K562 (cell line): ENCODE results near the gene ATP13A4. TPM values are rescaled to one million over a fixed set of nuclear protein-coding genes. Genes with fewer than 3 reads are reported as not detected.

Experiments
- BRD9 ChIP-seq: fragments of 450-650 bp; IDR thresholded peaks from 2 replicates; pipeline ENCODE4 v1.6.1; 2018; ENCODE audit warnings: low read depth; ENCODE audit not compliant: partially characterized antibody
- BRF1 ChIP-seq: IDR thresholded peaks from 3 replicates; pipeline ENCODE4 v1.6.1; 2011; ENCODE audit warnings: borderline replicate concordance, mild to moderate bottlenecking; ENCODE audit not compliant: insufficient read length; ENCODE audit errors: extremely low read depth
- C11orf30 ChIP-seq: fragments of 450-650 bp; IDR thresholded peaks from 2 replicates; pipeline ENCODE4 v1.6.1; 2016; ENCODE audit warnings: low read depth, mild to moderate bottlenecking
- CREB1 ChIP-seq, 2 experiments: sonication (generic) in 1 of 2; formaldehyde crosslinking in 1 of 2; IDR thresholded peaks; 2 replicates each; pipeline versions ENCODE4 v1.6.1 to v1.8.0; 2012 to 2022; ENCODE audit warnings: inconsistent platforms in 1 of 2, mild to moderate bottlenecking in 1 of 2, missing genetic modification reagents in 1 of 2, moderate library complexity in 1 of 2
- CTBP1 ChIP-seq: fragments of 450-650 bp; IDR thresholded peaks from 2 replicates; pipeline ENCODE4 v1.6.1; 2016; ENCODE audit warnings: borderline replicate concordance
- KDM5B ChIP-seq: fragments of 200-600 bp; sonication (generic); IDR thresholded peaks from 2 replicates; pipeline ENCODE4 v1.6.1; 2012; ENCODE audit warnings: low read depth, mild to moderate bottlenecking, moderate library complexity, low read length, control low read depth, inconsistent platforms; ENCODE audit not compliant: insufficient replicate concordance
- LARP7 ChIP-seq: fragments of 450-650 bp; IDR thresholded peaks from 2 replicates; pipeline ENCODE4 v1.6.1; 2016
- NR2F6 ChIP-seq: fragments of 450-650 bp; formaldehyde crosslinking; IDR thresholded peaks from 2 replicates; pipeline ENCODE4 v1.4.0; 2020; ENCODE audit warnings: mild to moderate bottlenecking
- RBM25 ChIP-seq: fragments of 200-400 bp; formaldehyde crosslinking; IDR thresholded peaks from 2 replicates; pipeline ENCODE4 v1.6.1; 2018; ENCODE audit warnings: low read length, low read depth, moderate library complexity; ENCODE audit not compliant: severe bottlenecking
- SMAD4 ChIP-seq: fragments of 250-450 bp; sonication (Bioruptor Pico); conservative IDR thresholded peaks from 2 replicates; pipeline ENCODE4 v1.8.0; 2021; ENCODE audit warnings: inconsistent platforms, mild to moderate bottlenecking, moderate library complexity
- SP1 ChIP-seq: sonication (generic); formaldehyde crosslinking; IDR thresholded peaks from 2 replicates; pipeline ENCODE4 v1.8.1; 2022; ENCODE audit warnings: mild to moderate bottlenecking, missing genetic modification reagents
- STAT5B ChIP-seq: fragments of 250-450 bp; sonication (Bioruptor Pico); IDR thresholded peaks from 2 replicates; pipeline ENCODE4 v1.8.0; 2021; ENCODE audit warnings: mild to moderate bottlenecking, inconsistent platforms
- TAF1 ChIP-seq: IDR thresholded peaks from 2 replicates; pipeline ENCODE4 v1.6.1; 2011; ENCODE audit warnings: mild to moderate bottlenecking, low read length, moderate library complexity; ENCODE audit not compliant: insufficient read depth, control insufficient read depth, severe bottlenecking; ENCODE audit errors: extremely low read depth
- THRAP3 ChIP-seq: fragments of 450-650 bp; IDR thresholded peaks from 2 replicates; pipeline ENCODE4 v1.6.1; 2016; ENCODE audit warnings: mild to moderate bottlenecking, inconsistent platforms, borderline replicate concordance
- polyA plus RNA-seq, 8 experiments: library from polyadenylated mRNA; depleted of rRNA in 4 of 8; stranded (reverse) in 5 of 8; unstranded in 3 of 8; fragments of >200 nt; fragmentation: Nextera tagmentation in 2 of 8; fragmentation: Illumina TruSeq in 1 of 8; extraction: Ambion mirVana in 2 of 8; extraction: Trizol in 1 of 8; gene quantifications; 2 replicates each; pipeline versions ENCODE4 v1.2.1 to v1.2.3, GENCODE V29; 2011 to 2014; ENCODE audit warnings: inconsistent platforms in 1 of 8, missing spikeins in 1 of 8
- total RNA-seq, 7 experiments: library from RNA; depleted of rRNA in 6 of 7; stranded (reverse); fragments of >200 nt in 6 of 7; fragmentation: Illumina TruSeq in 2 of 7; extraction: Trizol in 2 of 7; gene quantifications; 2 replicates each; pipeline versions ENCODE4 v1.2.1 to v1.2.3, GENCODE V29; 2011 to 2021; ENCODE audit warnings: low replicate concordance in 1 of 7
- TF ChIP-seq, protein P1 (sequence below): sonication (generic); formaldehyde crosslinking; IDR thresholded peaks from 2 replicates; pipeline ENCODE4 v1.8.0; 2022; ENCODE audit warnings: mild to moderate bottlenecking, missing genetic modification reagents
- TF ChIP-seq, protein P2 (sequence below): fragments of 250-450 bp; sonication (Bioruptor Pico); IDR thresholded peaks from 2 replicates; pipeline ENCODE4 v1.8.0; 2022; ENCODE audit warnings: inconsistent platforms
- TF ChIP-seq, protein P3 (sequence below): fragments of 450-650 bp; IDR thresholded peaks from 2 replicates; pipeline ENCODE4 v1.6.1; 2016; ENCODE audit warnings: mild to moderate bottlenecking
- TF ChIP-seq, protein P4 (sequence below): fragments of 450-650 bp; IDR thresholded peaks from 2 replicates; pipeline ENCODE4 v1.6.1; 2016; ENCODE audit warnings: antibody characterized with exemption
- TF ChIP-seq, protein P5 (sequence below): fragments of 450-650 bp; formaldehyde crosslinking; IDR thresholded peaks from 2 replicates; pipeline ENCODE4 v1.4.0; 2022; ENCODE audit warnings: missing genetic modification characterization

The ATP13A4 gene
- total and polyA plus RNA-seq, 9 of the 15 experiments (the other 6 are each of a cell fraction or from before 2014, with no cell fraction given), result 0.03 to 0.14 (median 0.07) TPM; not detected in 6

DNA sequence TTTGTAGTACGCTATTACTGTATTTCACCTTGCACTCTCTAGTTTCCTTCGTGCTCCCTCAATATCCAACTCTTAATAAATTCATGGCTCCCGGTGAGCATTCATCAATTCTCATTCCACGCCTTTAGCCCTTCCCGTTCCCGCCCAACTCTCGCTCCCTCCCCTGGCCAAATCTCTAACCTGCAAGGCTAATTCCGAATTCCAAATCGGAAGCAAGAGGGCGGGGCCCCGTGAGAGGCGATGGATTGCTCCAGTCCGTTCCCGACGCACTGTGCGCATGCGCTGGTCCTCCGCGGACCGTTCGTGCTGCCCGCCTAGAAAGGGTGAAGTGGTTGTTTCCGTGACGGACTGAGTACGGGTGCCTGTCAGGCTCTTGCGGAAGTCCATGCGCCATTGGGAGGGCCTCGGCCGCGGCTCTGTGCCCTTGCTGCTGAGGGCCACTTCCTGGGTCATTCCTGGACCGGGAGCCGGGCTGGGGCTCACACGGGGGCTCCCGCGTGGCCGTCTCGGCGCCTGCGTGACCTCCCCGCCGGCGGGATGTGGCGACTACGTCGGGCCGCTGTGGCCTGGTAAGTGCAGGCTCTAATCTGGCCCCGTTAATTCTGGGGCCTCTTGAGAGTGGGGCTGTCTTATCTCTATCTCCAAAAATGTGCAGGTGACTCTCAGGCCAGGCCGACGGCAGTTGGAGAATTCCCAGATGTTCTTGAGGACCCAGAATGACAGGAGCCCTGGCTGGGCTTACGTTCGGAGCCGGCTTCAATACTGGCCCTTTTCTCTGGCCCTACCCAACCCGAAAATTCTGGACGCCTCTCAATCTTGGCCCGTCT is 38.4 kb upstream of the ATP13A4 start, which contains the start of gene OPA1 (continued):
- TF ChIP-seq, protein P1, sequence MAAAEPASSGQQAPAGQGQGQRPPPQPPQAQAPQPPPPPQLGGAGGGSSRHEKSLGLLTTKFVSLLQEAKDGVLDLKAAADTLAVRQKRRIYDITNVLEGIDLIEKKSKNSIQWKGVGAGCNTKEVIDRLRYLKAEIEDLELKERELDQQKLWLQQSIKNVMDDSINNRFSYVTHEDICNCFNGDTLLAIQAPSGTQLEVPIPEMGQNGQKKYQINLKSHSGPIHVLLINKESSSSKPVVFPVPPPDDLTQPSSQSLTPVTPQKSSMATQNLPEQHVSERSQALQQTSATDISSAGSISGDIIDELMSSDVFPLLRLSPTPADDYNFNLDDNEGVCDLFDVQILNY, result no peak
- TF ChIP-seq SP1 (CRISPR knock-in tag) (peak; percentile 84), TAF1 (peak; percentile 89), SMAD4 (CRISPR knock-in tag) (peak; percentile 46; the same call in 1 of the 2 replicates), KDM5B (peak; percentile 72), CREB1 (IDR thresholded peaks at IDR 0.05) (peak; percentile 39), CREB1 (CRISPR knock-in tag; IDR thresholded peaks at IDR 0.05) (peak; percentile 81), LARP7 (no peak), C11orf30 (peak; percentile 98), BRD9 (no peak), CTBP1 (peak; percentile 89), NR2F6 (CRISPR knock-in tag) (no peak), THRAP3 (no peak), RBM25 (no peak), BRF1 (no peak), STAT5B (CRISPR knock-in tag) (no peak)
- TF ChIP-seq, protein P2, sequence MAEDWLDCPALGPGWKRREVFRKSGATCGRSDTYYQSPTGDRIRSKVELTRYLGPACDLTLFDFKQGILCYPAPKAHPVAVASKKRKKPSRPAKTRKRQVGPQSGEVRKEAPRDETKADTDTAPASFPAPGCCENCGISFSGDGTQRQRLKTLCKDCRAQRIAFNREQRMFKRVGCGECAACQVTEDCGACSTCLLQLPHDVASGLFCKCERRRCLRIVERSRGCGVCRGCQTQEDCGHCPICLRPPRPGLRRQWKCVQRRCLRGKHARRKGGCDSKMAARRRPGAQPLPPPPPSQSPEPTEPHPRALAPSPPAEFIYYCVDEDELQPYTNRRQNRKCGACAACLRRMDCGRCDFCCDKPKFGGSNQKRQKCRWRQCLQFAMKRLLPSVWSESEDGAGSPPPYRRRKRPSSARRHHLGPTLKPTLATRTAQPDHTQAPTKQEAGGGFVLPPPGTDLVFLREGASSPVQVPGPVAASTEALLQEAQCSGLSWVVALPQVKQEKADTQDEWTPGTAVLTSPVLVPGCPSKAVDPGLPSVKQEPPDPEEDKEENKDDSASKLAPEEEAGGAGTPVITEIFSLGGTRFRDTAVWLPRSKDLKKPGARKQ (CRISPR knock-in tag), result no peak
- TF ChIP-seq, protein P3, sequence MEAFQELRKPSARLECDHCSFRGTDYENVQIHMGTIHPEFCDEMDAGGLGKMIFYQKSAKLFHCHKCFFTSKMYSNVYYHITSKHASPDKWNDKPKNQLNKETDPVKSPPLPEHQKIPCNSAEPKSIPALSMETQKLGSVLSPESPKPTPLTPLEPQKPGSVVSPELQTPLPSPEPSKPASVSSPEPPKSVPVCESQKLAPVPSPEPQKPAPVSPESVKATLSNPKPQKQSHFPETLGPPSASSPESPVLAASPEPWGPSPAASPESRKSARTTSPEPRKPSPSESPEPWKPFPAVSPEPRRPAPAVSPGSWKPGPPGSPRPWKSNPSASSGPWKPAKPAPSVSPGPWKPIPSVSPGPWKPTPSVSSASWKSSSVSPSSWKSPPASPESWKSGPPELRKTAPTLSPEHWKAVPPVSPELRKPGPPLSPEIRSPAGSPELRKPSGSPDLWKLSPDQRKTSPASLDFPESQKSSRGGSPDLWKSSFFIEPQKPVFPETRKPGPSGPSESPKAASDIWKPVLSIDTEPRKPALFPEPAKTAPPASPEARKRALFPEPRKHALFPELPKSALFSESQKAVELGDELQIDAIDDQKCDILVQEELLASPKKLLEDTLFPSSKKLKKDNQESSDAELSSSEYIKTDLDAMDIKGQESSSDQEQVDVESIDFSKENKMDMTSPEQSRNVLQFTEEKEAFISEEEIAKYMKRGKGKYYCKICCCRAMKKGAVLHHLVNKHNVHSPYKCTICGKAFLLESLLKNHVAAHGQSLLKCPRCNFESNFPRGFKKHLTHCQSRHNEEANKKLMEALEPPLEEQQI, result peak; percentile 93
- TF ChIP-seq, protein P4, sequence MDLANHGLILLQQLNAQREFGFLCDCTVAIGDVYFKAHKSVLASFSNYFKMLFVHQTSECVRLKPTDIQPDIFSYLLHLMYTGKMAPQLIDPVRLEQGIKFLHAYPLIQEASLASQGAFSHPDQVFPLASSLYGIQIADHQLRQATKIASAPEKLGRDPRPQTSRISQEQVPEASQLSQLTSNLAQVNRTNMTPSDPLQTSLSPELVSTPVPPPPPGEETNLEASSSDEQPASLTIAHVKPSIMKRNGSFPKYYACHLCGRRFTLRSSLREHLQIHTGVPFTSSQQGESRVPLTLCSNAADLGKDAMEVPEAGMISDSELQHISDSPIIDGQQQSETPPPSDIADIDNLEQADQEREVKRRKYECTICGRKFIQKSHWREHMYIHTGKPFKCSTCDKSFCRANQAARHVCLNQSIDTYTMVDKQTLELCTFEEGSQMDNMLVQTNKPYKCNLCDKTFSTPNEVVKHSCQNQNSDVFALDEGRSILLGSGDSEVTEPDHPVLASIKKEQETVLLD, result peak; percentile 98
- TF ChIP-seq, protein P5, sequence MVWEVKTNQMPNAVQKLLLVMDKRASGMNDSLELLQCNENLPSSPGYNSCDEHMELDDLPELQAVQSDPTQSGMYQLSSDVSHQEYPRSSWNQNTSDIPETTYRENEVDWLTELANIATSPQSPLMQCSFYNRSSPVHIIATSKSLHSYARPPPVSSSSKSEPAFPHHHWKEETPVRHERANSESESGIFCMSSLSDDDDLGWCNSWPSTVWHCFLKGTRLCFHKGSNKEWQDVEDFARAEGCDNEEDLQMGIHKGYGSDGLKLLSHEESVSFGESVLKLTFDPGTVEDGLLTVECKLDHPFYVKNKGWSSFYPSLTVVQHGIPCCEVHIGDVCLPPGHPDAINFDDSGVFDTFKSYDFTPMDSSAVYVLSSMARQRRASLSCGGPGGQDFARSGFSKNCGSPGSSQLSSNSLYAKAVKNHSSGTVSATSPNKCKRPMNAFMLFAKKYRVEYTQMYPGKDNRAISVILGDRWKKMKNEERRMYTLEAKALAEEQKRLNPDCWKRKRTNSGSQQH, result no peak
